Stimulated activated CD4-positive, alpha-beta T cell treated with anti-CD3 and anti-CD28 coated beads, TNF-alpha, amount 100 ng/mL, for 1 hour (primary cell): ENCODE measurements around the gene KRT8.

ENCODE experiments used
- DNase-seq, 3 donors: peaks; one replicate each; pipeline ENCODE4 v3.0.0-alpha.2; 2020; ENCODE audit warnings: low read depth in 3 of 3, low spot score in 1 of 3

Gene KRT8

DNA sequence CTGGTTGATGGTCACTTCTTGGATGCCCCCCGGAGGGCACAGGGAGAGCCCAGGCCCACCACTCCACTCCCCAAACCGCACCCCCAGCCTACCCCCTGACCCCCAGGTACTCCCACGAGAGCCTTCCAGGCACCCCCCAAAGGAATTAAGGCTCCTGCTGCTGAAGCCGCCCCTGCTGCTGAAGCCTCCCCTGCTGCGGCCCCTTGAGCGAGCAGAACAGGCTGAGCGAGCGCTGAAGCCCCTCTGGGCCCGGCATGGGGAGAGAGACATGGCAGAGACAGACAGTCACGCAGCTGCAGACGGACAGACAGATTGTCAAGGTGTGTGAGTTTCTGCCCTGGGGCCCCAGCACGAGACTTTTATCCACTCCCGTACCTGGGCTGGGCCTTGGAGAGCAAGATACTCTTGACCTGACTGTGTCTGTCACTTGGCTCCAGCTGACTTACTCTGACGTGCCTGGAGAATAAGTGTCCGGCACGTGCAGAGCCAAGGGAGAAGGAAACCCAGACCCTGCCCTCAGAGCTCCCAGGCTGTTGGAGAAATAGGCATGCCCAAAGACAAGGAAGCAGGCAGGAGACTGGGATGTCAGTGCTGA is 56.1 kb downstream of the KRT8 start, which contains the start of gene KRT78:
TSS of gene KRT78 (minus strand) at position 334 of the 595 bp plus-strand sequence. CDS start at position 270, 64 bp downstream.
- no peak for DNase-seq

DNA sequence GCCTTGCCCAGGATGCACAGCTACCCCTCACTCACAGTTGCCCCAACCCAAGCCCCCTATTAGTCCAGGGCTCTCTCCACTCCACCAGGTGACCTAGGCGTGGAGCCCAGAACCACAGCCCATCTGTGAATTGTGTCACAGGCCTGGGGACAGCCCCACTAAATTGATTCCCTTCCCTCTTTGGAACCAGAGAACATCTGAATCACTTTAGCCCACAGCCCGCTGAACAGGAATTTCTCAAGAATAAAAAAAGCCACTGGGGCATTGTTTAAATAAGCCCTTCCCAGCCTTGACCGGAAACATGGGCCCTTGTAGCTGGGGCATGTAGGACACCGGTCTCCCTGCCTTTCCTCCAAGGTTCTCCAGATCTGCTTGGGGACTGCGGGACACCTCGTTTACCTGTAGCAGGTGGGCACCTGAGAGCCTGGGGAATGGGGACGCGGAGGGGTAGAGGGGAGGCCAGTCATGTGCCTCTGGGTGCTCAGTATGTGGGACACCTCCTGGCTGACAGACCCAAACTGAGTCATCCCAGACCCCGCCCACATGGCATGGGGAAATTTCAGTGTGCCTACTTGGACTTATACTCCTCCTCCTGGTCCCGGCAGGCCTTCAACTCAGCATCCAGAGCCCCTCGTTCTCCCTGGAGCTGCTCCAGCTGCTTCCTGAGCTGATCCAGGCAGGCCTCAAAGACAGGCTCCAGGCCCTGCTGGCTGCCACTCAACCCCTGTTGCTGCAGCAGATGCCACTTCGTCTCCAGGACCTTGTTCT is 57.4 kb downstream of the KRT8 start:
- no peak for DNase-seq
